Lower leg skin (tissue), 4 donors: ENCODE measurements around the gene FMO3. TPM values are rescaled to one million over a fixed set of nuclear protein-coding genes. Genes with fewer than 3 reads are reported as not detected.

Experiments used
- DNase-seq, 2 donors: peaks; one replicate each; pipeline ENCODE4 v3.0.0-alpha.2; 2019; ENCODE audit warnings: low spot score in 2 of 2
- H3K4me3 ChIP-seq: fragments of 200-600 bp; sonication (generic); 2 replicates; pipeline ENCODE4 v1.5.1; 2017; ENCODE audit warnings: mild to moderate bottlenecking, low read depth; ENCODE audit not compliant: poor library complexity, severe bottlenecking
- POLR2A ChIP-seq, 2 donors: fragments of 450-650 bp; IDR thresholded peaks; one replicate each; pipeline ENCODE4 v1.6.1; 2016 to 2017; ENCODE audit warnings: antibody characterized with exemption in 2 of 2, mild to moderate bottlenecking in 1 of 2, moderate library complexity in 1 of 2
- WGBS, 2 donors: methylation state at CpG; one replicate each; pipeline ENCODE4 v1.1.5; 2018; 5-methylcytosine and 5-hydroxymethylcytosine counted together
- intact Hi-C: fragments of 100-400 bp; cut with DNase I; formaldehyde crosslinking; loops from one replicate; pipeline ENCODE4 v1.15.0; 2023; ENCODE audit warnings: low total_unique reads
- total RNA-seq, 4 donors: library from RNA; depleted of rRNA; stranded (reverse); fragments of >200 nt; gene quantifications; one replicate each; pipeline ENCODE4 v1.1.0, GENCODE V29; 2016
- TF ChIP-seq, protein P1 (sequence below), 3 donors: fragments of 450-650 bp; IDR thresholded peaks; one replicate each; pipeline ENCODE4 v1.5.1; 2016; ENCODE audit warnings: antibody characterized with exemption in 3 of 3, mild to moderate bottlenecking in 3 of 3, moderate library complexity in 2 of 3

FMO3 gene
- total RNA-seq, 4 donors from 2014 or later, result 0.84 to 3.2 (median 2.1) TPM

GRCh38 chr1:171139890-171140289, 49.2 kb downstream of the FMO3 start:
- no peak for TF ChIP-seq POLR2A (IDR thresholded peaks at IDR 0.05)
- TF ChIP-seq, protein P1, sequence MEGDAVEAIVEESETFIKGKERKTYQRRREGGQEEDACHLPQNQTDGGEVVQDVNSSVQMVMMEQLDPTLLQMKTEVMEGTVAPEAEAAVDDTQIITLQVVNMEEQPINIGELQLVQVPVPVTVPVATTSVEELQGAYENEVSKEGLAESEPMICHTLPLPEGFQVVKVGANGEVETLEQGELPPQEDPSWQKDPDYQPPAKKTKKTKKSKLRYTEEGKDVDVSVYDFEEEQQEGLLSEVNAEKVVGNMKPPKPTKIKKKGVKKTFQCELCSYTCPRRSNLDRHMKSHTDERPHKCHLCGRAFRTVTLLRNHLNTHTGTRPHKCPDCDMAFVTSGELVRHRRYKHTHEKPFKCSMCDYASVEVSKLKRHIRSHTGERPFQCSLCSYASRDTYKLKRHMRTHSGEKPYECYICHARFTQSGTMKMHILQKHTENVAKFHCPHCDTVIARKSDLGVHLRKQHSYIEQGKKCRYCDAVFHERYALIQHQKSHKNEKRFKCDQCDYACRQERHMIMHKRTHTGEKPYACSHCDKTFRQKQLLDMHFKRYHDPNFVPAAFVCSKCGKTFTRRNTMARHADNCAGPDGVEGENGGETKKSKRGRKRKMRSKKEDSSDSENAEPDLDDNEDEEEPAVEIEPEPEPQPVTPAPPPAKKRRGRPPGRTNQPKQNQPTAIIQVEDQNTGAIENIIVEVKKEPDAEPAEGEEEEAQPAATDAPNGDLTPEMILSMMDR (IDR thresholded peaks at IDR 0.05), result no peak
- no peak for DNase-seq
- intact Hi-C loops, result no loop called here
- 95% methylated on average over 4 of the region's 4 CpGs for WGBS, 2 donors
- no peak overlapping the region for H3K4me3 ChIP-seq

DNA sequence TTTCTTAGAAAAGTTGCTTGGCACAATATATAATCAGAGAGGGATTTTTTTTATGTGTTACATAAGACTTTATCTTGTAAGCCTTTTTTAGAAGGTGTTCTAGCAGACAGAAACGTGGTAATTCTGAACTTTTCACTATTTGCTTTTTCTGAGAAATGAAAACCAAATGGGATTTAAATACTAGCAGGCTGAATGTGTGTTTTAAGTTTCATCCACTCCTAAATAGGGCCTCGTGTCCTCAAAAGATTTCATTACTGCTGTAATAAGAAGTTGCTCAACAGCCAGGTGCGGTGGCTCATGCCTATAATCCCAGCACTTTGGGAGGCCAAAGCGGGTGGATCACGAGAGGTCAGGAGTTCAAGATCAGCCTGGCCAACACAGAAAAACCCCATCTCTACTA, 49.7 kb downstream of the FMO3 start:
- DNase-seq, result no peak
- 59 to 66% methylated on average over 5 of the region's 5 CpGs for WGBS, 2 donors
- intact Hi-C loops, result no loop called here
- H3K4me3 ChIP-seq, result no peak overlapping the region
- TF ChIP-seq, protein P1 (IDR thresholded peaks at IDR 0.05), result no peak
- TF ChIP-seq POLR2A (IDR thresholded peaks at IDR 0.05), result no peak

- 48 to 51% methylated on average over 4 of the region's 4 CpGs for WGBS, 2 donors
- DNase-seq, result no peak
- H3K4me3 ChIP-seq, result no peak overlapping the region
- TF ChIP-seq, protein P1 (IDR thresholded peaks at IDR 0.05), result no peak
- TF ChIP-seq POLR2A (IDR thresholded peaks at IDR 0.05), result no peak
- intact Hi-C loops, result no loop called here
These were observed 50.4 kb downstream of the FMO3 start for GRCh38 chr1:171140956-171141687.

- WGBS, 2 donors, result 37 to 46% methylated on average over 6 of the region's 6 CpGs
- intact Hi-C loops, result no loop called here
- DNase-seq, result peak; percentile 72 to 89
- TF ChIP-seq, protein P1 (IDR thresholded peaks at IDR 0.05), result no peak
- no peak overlapping the region for H3K4me3 ChIP-seq
These were observed 51.1 kb downstream of the FMO3 start for GRCh38 chr1:171141688-171142415.

DNA sequence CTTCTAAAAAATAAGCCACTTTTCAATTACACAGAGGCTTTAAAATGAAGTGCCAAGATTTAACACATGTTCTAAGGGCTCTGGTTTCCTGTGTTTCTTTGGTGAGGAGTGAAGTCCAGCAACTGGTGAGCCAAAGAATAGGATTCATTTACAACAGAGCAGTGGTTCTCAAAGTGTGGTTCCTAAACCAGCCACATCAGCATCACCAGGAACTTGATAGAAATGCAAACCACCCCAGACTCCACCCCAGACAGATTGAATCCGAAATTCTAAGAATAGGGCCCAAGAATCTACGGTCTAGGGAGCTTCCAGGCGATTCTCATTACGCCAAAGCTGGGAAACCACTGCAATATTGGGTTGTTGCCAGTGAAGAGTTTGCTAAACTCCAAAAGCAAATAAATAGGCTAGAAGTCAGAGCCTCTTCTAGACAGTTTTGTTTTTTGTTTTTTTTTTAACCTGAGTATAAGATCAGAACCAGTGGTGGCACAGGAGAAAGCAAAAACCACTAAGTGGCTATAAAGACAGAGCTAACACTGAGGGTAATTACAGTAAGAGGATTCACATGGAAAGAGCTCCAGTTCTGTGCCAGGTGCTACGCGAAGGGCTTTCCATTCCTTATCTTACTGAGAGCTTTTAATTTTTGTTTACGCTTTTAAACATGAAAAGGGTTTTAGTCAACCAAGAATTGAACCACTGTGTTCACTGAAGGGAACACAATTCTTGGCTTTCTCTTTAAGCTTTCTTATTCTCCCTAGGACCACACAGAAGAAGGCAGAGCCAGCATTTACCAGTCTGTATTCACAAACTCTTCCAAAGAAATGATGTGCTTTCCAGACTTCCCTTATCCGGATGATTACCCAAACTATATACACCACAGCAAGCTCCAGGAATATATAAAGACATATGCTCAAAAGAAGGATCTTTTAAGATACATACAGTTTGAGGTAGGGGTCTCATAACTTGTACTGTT, 52.0 kb downstream of the FMO3 start:
- intact Hi-C loops, result no loop called here
- DNase-seq, result peak in 1 of 2 donors; percentile 48
- 34 to 44% methylated on average over 8 of the region's 8 CpGs for WGBS, 2 donors
- no peak overlapping the region for H3K4me3 ChIP-seq
- no peak for TF ChIP-seq POLR2A (IDR thresholded peaks at IDR 0.05)
- TF ChIP-seq, protein P1 (IDR thresholded peaks at IDR 0.05), result no peak
